Caco-2 (cell line): ENCODE data around the gene IL22RA1. TPM values are rescaled to one million over a fixed set of nuclear protein-coding genes. Genes with fewer than 3 reads are reported as not detected.

Experiments used
- BruUV-seq: library from RNA; stranded (reverse); fragments of 400-500 nt; replicated peaks from 2 replicates; lab custom pipeline; 2021; lab: Mats Ljungman, UMichigan
- CTCF ChIA-PET: fragments of 300-600 bp; sonication (Branson Sonifier 250); formaldehyde crosslinking; loops from one replicate; lab custom pipeline; 2022; ENCODE audit warnings: antibody characterized with exemption; lab: Charles Lee
- POLR2A ChIA-PET: fragments of 300-600 bp; sonication (Branson Sonifier 250); formaldehyde crosslinking; loops from one replicate; lab custom pipeline; 2022; ENCODE audit warnings: antibody characterized with exemption; lab: Charles Lee
- DNase-seq, 2 experiments: peaks; one replicate each; pipeline versions ENCODE4 v3.0.0 to v3.0.0-alpha.2; 2020 to 2022
- H3K27me3 ChIP-seq: replicated peaks from 2 replicates; pipeline ENCODE4 v1.6.0; 2011; ENCODE audit warnings: low read length; ENCODE audit not compliant: control insufficient read depth, insufficient read depth
- H3K36me3 ChIP-seq: 2 replicates; pipeline ENCODE4 v1.5.1; 2011; ENCODE audit warnings: low read length; ENCODE audit not compliant: control insufficient read depth, insufficient read depth
- H3K4me1 ChIP-seq: fragments of 250-450 bp; sonication (Bioruptor Pico); 2 replicates; pipeline ENCODE4 v1.5.1; 2020; ENCODE audit warnings: mild to moderate bottlenecking
- H3K4me3 ChIP-seq: 2 replicates; pipeline ENCODE4 v1.5.1; 2011; ENCODE audit warnings: low read depth, mild to moderate bottlenecking, control low read depth, low read length
- H3K9me3 ChIP-seq: fragments of 250-450 bp; sonication (Bioruptor Pico); 2 replicates; pipeline ENCODE4 v1.5.1; 2020; ENCODE audit warnings: mild to moderate bottlenecking, moderate library complexity
- H3K27ac Mint-ChIP-seq: one replicate; pipeline ENCODE4 v1.8.0; 2022; ENCODE audit warnings: mixed read lengths; ENCODE audit not compliant: unreplicated experiment
- H3K27me3 Mint-ChIP-seq: one replicate; pipeline ENCODE4 v1.8.0; 2022; ENCODE audit warnings: mixed read lengths; ENCODE audit not compliant: insufficient read depth, unreplicated experiment
- H3K36me3 Mint-ChIP-seq: one replicate; pipeline ENCODE4 v1.8.0; 2022; ENCODE audit warnings: mild to moderate bottlenecking, mixed read lengths; ENCODE audit not compliant: insufficient read depth, unreplicated experiment
- H3K4me1 Mint-ChIP-seq: one replicate; pipeline ENCODE4 v1.8.0; 2022; ENCODE audit warnings: low read depth, mixed read lengths; ENCODE audit not compliant: unreplicated experiment
- H3K4me3 Mint-ChIP-seq: one replicate; pipeline ENCODE4 v1.8.0; 2022; ENCODE audit warnings: mild to moderate bottlenecking, moderate library complexity, mixed read lengths; ENCODE audit not compliant: unreplicated experiment
- H3K9me3 Mint-ChIP-seq: one replicate; pipeline ENCODE4 v1.8.0; 2022; ENCODE audit warnings: mixed read lengths; ENCODE audit not compliant: unreplicated experiment
- CTCF ChIP-seq, 2 experiments: fragments of 200-600 bp in 1 of 2; IDR thresholded peaks; 1 replicate in 1 of 2; 2 replicates in 1 of 2; pipeline versions ENCODE4 v1.5.1 to v1.8.0; 2011 to 2022; ENCODE audit warnings: antibody characterized with exemption in 1 of 2, control low read depth in 1 of 2, inconsistent platforms in 1 of 2, low read depth in 1 of 2, low read length in 1 of 2, mild to moderate bottlenecking in 1 of 2, moderate library complexity in 1 of 2; ENCODE audit not compliant: insufficient read depth in 1 of 2, severe bottlenecking in 1 of 2, unreplicated experiment in 1 of 2
- intact Hi-C: fragments of 100-400 bp; cut with micrococcal nuclease; formaldehyde crosslinking; loops from one replicate; pipeline ENCODE4 v1.10.0; 2022; ENCODE audit not compliant: unreplicated experiment
- total RNA-seq: library from RNA; stranded (reverse); gene quantifications from 2 replicates; pipeline ENCODE4 v1.2.3, GENCODE V29; 2022

Gene IL22RA1
- total RNA-seq, 1 experiment from 2014 or later, result 2.5 TPM

GRCh38 chr1:24133819-24134218 lies 9.1 kb downstream of the IL22RA1 start:
- CTCF ChIA-PET, result no interaction called here

GRCh38 chr1:24130385-24130784 lies 12.6 kb downstream of the IL22RA1 start:
- Histone ChIP-seq H3K9me3 (no peaks in the 10 kb centered on the region), H3K4me3 (no peak overlapping the region), H3K36me3 (no peaks in the 10 kb centered on the region), H3K27me3 (no peaks in the 10 kb centered on the region), H3K4me1 (no peaks in the 10 kb centered on the region)
- no peak overlapping the region for H3K27ac Mint-ChIP-seq
- ChIA-PET POLR2A (no interaction called here), CTCF (no interaction called here)
- H3K4me1 Mint-ChIP-seq, result no peaks in the 10 kb centered on the region
- H3K9me3 Mint-ChIP-seq, result peaks cover 14% of the 10 kb centered on the region
- no peak overlapping the region for H3K4me3 Mint-ChIP-seq
- intact Hi-C loops, result no loop called here
- no peak for TF ChIP-seq CTCF (IDR thresholded peaks at IDR 0.05; ENCODE audit: insufficient read depth in 1 of 2, low read depth in 1 of 2, low read length in 1 of 2, severe bottlenecking in 1 of 2, unreplicated experiment in 1 of 2)
- H3K27me3 Mint-ChIP-seq, result no peaks in the 10 kb centered on the region
- no peak for DNase-seq
- no peaks in the 10 kb centered on the region for H3K36me3 Mint-ChIP-seq
- BruUV-seq, result no TSS peak

More at GRCh38 chr1:24133819-24134218, 9.1 kb downstream of the IL22RA1 start:
- no peak overlapping the region for H3K4me3 Mint-ChIP-seq
- H3K4me1 Mint-ChIP-seq, result no peaks in the 10 kb centered on the region
- POLR2A ChIA-PET, result no interaction called here
- H3K9me3 ChIP-seq, result no peaks in the 10 kb centered on the region
- H3K4me1 ChIP-seq, result no peaks in the 10 kb centered on the region
- no peaks in the 10 kb centered on the region for H3K27me3 Mint-ChIP-seq
- no peaks in the 10 kb centered on the region for H3K36me3 ChIP-seq
- intact Hi-C loops, result no loop called here
- H3K36me3 Mint-ChIP-seq, result no peaks in the 10 kb centered on the region
- no TSS peak for BruUV-seq
- TF ChIP-seq CTCF (IDR thresholded peaks at IDR 0.05; ENCODE audit: insufficient read depth in 1 of 2, low read depth in 1 of 2, low read length in 1 of 2, severe bottlenecking in 1 of 2, unreplicated experiment in 1 of 2), result no peak
- H3K27ac Mint-ChIP-seq, result no peak overlapping the region
- DNase-seq, result no peak
- H3K27me3 ChIP-seq, result no peaks in the 10 kb centered on the region
- H3K4me3 ChIP-seq, result no peak overlapping the region
- peaks cover 11% of the 10 kb centered on the region for H3K9me3 Mint-ChIP-seq

- Mint-ChIP-seq H3K27me3 (no peaks in the 10 kb centered on the region), H3K4me1 (no peaks in the 10 kb centered on the region), H3K4me3 (no peak overlapping the region), H3K9me3 (peaks cover 14% of the 10 kb centered on the region), H3K36me3 (no peaks in the 10 kb centered on the region), H3K27ac (no peak overlapping the region)
- Histone ChIP-seq H3K4me1 (no peaks in the 10 kb centered on the region), H3K36me3 (no peaks in the 10 kb centered on the region), H3K27me3 (no peaks in the 10 kb centered on the region), H3K4me3 (no peak overlapping the region), H3K9me3 (no peaks in the 10 kb centered on the region)
- BruUV-seq, result no TSS peak
- CTCF ChIA-PET, result no interaction called here
- intact Hi-C loops, result no loop called here
- DNase-seq, result no peak
- POLR2A ChIA-PET, result no interaction called here
- TF ChIP-seq CTCF (IDR thresholded peaks at IDR 0.05; ENCODE audit: insufficient read depth in 1 of 2, low read depth in 1 of 2, low read length in 1 of 2, severe bottlenecking in 1 of 2, unreplicated experiment in 1 of 2), result no peak
Observed at GRCh38 chr1:24127801-24128363, 15.1 kb downstream of the IL22RA1 start.
